Activated naive CD4-positive, alpha-beta T cell treated with Interleukin-2 at 50 U/mL for 16 hours (primary cell): ENCODE data around the gene NOS1AP.
"Not testable (repeated sequence)": the region's sequence is repeated elsewhere in the genome, so short reads cannot be mapped to it uniquely, and the experiment has no call there.

ENCODE experiments used
- DNase-seq: peaks from one replicate; pipeline ENCODE4 v3.0.0-alpha.2; 2020

The NOS1AP gene

DNA sequence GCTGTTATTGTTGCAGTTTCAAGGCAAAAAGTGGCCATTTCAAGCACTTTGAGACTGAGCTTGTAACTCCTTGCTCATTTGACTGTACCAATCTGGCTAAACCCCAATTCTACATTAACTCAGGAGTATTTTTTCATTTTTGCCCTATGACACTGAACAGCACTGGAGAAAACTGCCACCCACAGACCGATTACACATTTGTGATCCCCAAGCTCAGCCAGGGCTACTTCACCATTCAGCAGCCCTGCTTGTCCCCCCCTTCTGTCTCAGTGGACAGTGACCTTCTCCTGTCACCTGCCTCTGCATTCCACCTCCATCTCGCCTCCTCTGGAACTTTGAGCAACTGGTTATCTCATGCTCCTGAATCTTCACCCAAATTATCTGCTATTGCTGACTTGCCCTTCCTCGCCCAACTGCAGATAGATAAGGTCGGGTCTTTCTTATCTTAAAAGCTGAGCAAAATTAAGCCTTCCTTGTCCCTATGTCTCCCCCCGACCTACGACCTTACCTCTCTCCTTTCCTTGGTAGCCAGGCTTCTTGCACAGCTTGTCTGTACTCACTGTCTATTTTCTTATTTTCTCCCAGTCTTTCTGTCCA, 281.9 kb downstream of the NOS1AP start:
- no peak for DNase-seq

DNA sequence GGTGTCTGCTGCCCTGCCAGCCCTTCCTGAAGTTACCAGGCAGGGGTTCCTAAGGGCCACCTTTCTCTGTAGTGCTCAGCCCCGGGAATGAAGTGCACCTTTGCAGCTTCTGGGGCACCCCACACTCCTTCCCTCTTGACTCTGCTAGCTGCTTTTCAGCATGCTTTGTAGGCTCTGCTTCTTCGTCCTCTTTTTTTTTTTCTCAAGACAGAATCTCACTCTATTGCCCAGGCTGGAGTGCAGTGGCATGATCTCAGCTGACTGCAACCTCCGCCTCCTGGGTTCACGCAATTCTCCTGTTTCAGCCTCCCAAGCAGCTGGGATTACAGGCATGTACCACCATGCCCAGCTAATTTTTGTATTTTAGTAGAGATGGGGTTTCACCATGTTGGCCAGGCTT, 282.4 kb downstream of the NOS1AP start:
- DNase-seq = not testable (repeated sequence)

DNA sequence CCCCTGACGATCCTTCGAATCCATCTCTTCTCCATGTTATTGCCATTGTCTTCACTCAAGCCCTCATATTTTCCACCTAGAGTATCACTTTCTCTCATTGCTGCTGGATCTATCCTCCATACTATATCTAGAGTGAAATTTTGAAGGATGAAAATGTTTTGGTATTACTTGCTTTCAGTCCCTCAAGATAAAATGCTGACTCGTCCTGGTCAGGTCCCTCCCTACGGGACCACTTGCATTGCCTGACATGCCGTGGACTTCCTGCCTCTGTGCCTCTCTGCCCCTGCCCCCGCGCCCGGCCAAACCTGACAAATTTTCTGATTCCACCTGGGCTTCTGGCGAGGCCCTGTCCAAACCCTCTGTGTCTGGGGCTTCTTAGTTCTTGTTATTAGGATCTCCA, 283.6 kb downstream of the NOS1AP start:
- no peak for DNase-seq

- DNase-seq = no peak
Measured at GRCh38 chr1:162353702-162354101, 284.2 kb downstream of the NOS1AP start.

DNA sequence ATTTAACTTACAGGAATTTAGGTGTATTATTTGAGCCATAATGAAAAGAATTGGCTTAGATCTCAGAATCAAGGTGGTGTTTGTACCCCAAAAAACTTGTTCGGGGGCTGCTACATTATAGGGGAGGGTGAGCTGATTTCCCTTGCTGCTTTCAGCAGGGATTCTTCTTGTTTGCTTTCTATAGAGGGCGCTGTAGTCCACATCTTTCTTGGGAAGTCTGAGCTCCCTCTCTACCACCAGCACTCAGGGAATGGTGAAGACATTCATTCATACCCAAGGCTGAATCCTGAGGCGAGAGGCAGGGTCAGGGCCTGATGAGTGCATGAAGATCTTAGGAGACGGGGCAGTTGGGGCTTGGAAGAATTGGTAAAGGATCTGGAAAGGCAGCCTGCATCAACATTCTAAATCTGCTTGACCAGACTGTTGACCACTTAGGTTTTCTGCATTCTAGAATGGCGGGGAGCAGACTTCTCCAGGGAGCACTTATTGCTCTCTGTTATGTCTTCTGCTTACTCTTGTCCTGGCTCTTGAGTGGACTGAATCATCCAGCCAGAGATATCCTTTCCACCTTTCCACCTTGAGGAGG, 288.3 kb downstream of the NOS1AP start:
- no peak for DNase-seq

- DNase-seq = no peak
Measured at GRCh38 chr1:162358928-162359327, 289.4 kb downstream of the NOS1AP start.

DNA sequence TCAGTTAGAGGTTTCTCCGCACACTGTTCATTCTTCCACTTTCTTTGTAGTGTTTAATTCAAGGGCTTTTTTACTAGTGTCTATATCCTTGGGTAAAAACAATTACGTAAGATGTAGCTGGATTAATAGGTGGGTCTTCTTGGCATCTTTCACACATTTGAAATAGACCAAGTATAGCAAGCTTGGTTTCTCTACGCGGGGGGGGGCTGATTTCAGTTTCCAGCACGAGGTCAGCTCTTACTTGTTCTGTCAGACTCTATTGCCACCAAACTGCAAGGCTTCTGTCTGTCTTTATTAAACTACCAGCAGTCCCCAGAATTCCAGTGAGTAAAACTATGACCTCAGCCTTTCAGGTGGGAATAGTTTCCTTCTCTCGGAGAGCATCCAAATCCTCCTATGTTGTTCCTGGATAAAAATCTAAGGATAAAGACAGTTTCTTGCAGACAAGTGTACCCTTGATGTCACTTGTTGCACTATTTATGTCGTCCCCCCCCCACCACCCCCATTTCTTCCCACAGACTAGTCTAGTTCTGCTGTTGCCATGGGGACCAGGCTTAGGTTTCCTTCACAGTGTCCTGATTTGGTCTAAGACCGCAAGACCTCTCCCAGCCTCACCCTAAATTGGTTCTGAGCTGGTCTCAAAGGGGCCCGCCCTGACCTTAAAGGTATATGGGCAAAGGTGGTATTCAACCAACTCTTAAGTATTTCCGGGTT, 290.2 kb downstream of the NOS1AP start:
- no peak for DNase-seq

DNA sequence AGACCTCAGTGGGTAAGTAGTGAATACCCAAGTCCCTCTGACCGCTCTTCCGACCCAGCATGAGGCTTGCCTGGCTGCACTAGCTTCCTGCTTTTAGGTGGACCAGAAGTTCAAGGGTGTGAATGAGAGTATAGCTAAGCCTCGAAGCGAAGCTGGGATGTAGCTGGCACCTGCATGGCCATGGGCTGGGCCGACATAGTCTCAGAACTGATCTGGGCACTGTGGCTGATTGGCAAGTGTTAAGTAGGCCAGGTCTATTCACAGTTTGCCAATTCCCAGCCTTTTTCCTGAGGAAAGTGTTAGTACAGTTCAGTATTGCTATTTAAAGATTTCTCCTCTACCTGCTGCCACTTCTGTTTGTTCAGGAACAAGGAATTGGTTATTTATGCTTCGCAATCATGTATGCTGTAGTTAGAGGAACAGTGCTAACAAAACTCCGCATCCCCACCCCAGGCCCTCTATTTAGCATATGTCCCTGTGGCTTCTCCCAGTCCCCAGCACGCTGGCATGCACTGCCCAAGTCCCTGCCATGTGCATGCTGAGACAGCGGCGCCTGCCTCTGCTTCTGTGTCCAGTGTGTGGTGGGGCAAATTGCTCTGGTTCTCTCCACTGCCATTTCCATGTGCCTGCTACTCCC, 290.9 kb downstream of the NOS1AP start:
- DNase-seq = no peak

DNA sequence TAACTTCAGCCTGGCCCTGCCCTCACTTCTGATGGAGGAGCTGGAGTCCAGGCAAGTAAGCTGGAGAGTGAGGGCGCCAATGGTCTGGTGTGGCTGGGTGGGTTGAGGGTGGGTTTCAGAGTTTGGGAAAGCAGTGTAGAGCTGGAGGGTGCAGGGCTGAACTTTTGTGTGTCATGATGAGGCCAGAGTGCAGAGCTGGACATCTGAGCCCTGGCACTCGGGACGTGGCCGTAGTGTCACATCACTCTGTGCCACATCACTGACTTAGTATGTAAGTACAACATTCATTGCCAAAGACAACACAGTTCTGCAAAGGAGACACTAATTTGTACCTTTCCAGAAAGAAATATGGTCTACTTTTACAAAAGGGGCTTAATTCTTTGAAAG, 291.4 kb downstream of the NOS1AP start:
- no peak for DNase-seq

DNA sequence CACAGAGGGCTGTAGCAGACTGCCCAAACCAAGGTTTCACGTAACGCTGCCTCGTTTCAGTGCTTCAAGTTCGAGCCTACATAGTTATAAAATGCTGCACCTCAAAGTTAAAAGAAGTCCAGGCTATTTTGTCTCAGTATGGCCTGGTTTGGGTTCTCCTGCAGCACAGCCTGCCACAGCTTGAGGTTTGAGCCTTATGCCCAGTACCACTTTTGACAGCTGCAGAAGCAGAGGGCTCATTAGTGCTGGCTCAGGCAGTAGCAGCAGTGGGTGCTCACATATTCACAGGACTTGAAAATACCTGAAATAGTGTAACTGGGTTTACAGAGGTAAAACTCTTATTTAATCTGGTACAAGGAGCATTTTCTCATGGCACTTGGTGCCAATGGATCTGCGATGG, 291.9 kb downstream of the NOS1AP start:
- no peak for DNase-seq

- no peak for DNase-seq
Measured at GRCh38 chr1:162363823-162364222, 294.3 kb downstream of the NOS1AP start.

GRCh38 chr1:162364498-162364897, 295.0 kb downstream of the NOS1AP start:
- DNase-seq = no peak

GRCh38 chr1:162365284-162366020, 296.0 kb downstream of the NOS1AP start:
- no peak for DNase-seq

DNA sequence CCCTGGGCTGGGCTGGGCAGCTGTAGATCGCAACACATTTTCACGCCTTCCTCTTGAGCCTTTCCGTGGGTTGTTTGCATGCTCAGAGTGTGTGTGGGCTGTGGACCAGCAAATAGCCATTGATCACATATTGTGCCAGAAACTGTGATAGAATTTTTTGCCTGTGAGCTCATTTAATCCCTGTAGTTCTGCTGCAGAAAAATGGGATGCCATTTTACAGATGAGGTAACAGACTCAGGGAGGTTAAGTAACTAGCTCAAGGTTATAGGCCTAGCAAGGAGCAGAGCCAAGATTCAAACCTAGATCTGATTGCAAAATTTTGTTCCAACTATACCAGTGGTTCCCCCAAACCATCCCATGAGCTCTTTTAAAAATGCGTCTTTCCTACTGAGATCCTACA, 296.7 kb downstream of the NOS1AP start:
- DNase-seq = no peak

DNA sequence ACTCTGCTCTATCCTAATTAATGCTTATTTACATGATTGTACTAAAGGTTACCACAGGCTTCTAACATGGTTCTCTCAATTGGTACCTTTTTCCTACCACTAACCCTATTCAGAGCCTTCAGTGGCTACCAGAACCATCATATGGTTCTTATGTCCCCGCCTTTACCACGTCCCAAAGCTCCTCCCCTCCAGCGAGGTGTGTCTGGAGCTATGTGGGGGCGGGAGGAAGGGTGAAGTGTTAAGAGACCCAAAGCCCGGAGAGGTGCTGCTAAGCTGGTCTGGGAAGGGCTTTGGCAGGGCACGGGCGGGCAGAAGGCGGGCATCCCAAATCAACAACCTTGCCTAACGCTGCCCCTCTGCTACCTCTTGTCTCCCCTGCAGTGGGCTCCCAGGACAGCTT, 297.2 kb downstream of the NOS1AP start:
- DNase-seq = no peak

DNA sequence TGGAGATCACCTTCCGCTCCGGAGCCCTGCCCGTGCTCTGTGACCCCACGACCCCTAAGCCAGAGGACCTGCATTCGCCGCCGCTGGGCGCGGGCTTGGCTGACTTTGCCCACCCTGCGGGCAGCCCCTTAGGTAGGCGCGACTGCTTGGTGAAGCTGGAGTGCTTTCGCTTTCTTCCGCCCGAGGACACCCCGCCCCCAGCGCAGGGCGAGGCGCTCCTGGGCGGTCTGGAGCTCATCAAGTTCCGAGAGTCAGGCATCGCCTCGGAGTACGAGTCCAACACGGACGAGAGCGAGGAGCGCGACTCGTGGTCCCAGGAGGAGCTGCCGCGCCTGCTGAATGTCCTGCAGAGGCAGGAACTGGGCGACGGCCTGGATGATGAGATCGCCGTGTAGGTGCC, 297.6 kb downstream of the NOS1AP start:
- no peak for DNase-seq

DNA sequence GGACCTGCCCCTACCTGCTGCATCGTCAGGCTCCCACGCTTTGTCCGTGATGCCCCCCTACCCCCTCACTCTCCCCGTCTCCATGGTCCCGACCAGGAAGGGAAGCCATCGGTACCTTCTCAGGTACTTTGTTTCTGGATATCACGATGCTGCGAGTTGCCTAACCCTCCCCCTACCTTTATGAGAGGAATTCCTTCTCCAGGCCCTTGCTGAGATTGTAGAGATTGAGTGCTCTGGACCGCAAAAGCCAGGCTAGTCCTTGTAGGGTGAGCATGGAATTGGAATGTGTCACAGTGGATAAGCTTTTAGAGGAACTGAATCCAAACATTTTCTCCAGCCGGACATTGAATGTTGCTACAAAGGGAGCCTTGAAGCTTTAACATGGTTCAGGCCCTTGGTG, 298.3 kb downstream of the NOS1AP start:
- no peak for DNase-seq

DNA sequence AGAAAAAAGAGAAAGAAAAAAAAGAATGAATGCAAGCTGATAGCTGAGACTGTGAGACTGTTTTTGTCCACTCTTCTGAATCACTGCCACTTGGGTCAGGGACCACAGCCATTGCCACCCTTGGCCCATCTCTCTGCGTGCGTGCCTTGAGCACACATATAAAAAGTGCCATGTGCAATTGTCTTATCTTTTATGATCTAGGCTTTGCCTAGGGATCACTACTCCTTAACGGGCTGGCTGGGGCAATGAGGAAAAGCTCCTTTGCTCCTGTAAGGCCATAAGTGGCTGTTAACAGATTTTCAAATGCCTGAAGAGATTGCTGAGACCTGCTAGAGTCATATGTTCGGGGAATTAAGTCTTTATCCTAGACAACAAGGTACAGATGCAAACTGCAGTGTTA, 299.0 kb downstream of the NOS1AP start:
- DNase-seq = no peak

DNA sequence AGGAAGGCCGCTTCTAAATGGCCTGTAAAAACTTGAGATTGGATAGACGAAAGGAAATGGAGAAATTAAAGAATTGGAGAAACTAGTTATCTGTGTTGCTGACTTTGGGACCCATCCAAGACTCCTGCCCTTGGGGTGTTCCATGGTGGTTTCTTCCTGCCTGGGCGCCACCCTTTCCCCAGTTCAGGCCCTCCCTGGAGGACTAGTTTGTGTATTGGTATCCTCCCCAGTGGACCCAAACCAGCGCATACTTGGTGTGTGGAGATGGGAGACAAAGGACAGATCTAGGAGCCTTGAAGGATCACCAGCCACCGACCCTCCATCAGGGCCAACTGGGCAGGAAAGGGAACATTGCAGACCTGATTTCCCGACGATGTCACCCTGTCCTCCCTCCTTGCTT, 300.1 kb downstream of the NOS1AP start:
- DNase-seq = no peak

DNA sequence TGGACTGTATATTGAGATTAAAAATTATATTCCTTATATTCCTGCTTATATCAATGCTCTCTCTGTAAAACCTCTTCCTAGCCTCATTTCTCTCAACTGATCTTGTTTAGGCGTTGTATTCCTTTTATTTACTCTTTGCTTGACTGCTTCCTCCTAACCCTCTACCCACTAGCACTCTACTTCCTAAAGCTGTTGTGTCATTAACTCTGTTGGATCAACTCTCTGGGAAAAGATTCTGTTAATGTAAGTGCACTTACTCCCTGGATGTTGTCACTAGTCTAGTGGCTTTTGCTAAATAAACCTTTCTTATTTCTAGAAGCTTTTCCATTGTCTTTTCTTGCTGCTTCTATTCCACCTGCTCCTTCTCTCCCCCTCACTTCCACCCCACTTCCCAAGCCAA, 300.7 kb downstream of the NOS1AP start:
- no peak for DNase-seq

DNA sequence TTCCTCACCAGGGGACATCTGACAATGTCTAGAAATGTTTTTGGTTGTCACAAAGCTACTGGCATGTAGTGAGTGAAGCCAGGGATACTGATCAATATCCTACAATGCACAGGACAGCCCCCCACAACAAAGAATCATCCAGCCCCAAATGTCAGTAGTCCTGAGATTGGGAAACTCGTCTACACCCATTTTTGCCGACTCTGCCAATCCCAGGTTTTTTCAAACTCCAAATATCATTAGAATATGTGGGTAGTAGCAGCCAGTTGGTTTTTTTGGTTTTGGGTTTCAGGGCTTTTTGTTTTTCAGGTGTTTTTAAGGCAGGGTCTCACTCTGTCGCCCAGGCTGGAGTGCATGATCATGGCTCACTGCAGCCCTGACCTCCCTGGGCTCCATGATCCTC, 301.2 kb downstream of the NOS1AP start:
- DNase-seq = no peak

GRCh38 chr1:162371611-162372010, 302.1 kb downstream of the NOS1AP start:
- DNase-seq = no peak
